ENCODE results near the gene CFAP210.

Gene CFAP210, protein sequence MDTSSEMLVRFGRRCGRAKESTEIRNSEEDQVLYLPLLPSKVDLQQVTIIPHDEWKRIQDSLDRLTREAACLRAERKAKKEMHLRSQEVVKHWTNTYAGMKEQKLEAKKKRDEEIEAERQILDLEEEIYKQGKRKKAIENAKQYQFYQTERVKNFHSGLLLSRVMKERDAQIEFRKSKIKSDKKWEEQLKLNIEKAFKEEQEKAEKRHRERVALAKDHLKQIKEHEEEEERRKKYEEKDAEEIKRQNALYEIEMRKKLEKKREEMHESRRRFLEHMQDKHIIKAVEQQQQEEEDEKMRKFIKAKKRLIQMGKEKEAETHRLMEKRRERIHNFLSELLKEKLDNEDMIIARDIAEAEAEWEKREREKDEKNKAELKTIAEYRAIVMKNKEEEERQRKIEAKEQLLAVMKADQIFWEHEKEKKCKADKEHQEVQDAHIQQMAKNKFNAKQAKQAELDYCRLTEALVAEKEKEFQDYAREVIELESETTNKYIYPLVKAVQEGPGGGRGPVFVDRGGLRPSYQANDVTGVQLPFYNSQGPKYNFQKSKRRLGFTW

DNA sequence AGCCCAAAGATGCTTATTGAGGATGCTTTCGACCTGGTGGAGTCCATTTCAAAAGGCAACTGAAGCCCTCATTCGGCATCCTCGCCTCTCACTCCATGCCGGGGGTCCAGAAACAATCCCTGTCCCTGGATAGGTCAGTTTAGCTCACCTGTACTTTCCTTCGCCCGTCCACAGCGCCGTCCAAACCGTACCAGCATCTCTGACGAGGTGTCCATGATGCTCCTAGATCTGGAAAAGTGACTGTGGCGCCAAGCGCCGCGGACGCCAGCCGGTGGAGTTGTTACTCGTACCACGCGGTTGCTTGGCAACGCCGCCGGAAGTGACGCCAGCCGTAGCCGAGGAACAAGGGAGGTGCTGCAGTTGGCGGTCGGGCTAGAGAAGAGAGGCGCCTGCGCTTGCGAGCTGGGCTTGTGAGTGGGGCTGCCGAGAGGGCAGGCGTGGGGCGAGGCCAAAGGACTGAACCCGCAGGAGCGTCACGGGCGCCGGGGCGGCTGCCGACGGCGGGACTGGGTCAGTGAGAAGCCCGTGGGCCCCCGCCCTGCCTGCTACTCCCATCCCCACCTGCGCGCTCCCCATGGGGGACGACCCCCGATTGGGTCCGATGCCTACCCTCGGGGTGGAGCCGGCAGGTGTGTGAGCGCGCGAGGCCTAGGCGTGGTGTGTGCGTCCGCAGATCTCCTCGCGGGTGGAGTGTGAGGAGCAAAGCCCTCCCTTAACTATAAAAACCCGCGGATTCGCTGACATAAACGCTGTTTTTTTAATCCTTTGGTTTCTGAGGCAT lies at the start of gene CFAP210, which contains the start of gene PHOSPHO2:
TSS of gene CFAP210 (minus strand) at position 293 of the 781 bp plus-strand sequence. CDS start at position 215, 78 bp downstream.
TSS of gene PHOSPHO2 (plus strand) at position 357 of the 781 bp plus-strand sequence. CDS start 6,503 bp downstream, outside the sequence.
- DNase-seq (ENCODE audit: low spot score): peak; percentile 97

DNA sequence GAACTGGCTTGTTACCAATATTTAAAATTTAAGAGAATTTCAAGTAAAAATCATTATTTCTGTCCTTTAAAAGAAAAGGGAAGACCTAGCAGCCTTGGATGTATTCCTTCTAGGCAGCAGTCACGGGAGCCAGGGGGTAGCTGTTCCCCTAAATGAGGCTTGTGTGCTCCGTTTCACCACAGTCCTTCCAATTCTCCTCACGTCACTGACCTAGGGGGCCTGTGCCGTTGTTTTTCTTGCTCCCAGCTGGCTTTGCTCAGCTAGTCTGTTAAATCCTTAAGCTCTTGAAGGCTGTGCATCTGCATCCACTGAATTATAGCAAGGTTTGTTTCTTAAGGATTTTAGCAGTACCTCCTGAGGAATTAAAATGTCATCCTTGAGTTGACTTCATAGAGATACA lies 49.3 kb upstream of the CFAP210 start:
- no peak for DNase-seq (ENCODE audit: low spot score)

DNA sequence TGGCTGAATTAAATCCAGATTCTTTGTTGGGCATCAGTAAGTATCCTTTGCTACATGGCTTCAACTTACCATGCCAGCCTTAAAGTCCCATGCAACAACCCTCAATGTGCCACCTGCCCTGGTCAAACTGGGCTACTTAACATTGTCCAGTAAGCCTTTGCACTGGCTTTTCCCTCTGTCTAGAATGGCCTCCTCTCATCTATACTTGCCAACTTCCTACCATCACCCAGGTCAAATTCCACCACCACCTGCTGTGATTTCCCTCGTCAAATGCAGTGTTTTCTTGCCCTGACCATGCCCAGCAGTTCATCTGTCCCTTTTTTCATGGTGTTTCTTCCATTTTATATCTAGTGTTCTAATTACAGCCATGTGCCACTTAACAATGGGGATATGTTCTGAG lies 45.1 kb upstream of the CFAP210 start:
- no peak for DNase-seq (ENCODE audit: low spot score)

DNA sequence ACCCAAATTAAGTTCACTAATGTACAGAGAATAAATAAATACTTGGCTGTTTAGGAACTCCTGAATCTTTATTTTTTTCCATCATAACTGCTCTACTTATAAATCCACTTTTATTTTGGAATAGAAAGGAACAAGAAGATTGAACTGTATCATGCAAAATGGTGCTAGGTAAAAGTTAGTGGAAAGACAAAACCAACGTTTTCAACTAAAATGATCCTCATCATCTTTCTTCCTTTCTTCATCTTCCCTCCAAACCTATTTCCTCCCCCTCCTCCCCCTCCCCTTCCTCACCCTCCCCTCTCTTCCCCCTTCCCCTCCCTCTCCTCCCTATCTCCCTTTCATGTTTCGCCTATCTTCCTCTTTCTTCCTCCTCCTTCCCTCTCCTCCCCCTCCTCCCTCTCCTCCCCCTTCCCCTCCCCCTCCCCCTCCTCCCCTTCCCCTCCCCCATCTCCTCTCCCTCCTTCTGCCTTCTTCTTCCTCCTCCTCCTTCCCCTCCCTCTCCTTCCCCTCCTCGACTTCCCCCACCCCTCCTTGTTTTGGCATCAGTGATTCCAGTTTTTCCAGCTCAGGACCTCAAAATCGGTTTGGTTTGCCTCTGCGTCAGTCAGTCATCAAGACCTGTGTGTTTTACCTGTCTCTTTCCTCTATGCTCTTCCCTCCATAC lies 44.5 kb upstream of the CFAP210 start:
- no peak for DNase-seq (ENCODE audit: low spot score)

DNA sequence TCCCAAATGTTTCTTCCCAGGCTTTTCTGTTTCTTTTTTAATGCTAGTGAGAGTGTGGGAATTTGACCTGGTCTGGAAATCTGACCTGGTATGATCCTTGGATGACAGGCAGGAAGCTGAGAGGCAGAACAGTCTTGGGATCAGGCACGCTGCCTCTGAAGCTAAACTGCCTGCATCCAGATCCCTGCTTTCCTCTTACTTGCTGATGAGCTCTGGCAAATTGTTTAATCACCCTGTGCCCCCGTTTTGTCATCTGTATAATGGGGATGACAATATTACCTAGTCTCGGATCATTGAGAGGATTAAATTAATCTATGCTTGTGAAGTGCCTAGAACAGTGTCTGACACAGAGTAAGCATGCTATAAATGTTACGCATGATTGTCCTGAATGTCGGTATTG lies 42.7 kb upstream of the CFAP210 start:
- DNase-seq (ENCODE audit: low spot score): peak; percentile 73

DNA sequence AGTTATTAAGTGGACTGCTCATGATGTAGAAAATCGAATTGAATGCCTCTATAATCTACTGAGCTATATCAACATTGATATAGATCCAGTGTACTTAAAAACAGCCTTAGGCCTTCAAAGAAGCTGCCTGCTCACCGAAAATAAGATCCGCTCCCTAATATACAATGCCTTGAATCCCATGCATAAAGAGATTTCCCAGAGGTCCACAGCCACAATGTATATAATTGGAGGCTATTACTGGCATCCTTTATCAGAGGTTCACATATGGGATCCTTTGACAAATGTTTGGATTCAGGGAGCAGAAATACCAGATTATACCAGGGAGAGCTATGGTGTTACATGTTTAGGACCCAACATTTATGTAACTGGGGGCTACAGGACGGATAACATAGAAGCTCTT lies 41.4 kb upstream of the CFAP210 start:
- DNase-seq (ENCODE audit: low spot score): no peak

DNA sequence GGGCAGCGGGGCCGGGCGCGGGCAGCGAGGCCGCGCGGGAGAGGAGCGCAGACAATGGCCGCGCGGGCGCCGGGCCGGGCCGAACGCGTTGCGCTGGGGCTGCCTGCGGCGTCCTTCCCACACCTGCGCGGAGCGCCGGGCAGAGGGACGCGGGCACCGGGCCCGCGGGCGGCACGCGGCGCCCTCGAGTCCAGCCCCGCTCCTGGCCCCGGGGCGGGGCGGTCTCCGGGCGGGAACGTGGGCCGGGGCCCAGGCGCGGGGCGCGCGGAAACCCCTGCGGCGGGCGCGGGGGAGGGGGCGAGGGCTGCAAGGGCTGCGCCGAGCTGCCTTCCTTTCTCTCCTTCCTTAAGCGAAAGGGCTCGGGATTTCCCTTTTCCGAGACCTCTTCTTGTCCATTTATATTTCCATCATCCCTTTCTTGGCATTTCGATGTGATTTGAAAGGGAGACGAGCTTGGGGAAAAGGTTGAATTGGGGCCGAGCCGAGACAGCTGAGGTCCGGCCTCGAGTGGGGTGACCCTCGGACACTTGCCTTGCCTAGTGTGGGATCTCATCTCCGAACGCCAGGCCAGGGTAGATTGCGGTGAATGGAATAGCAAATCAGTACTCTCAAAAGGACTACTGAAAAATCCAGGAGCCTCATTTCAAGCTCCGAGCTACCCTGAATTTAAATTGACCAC lies 40.1 kb upstream of the CFAP210 start:
- no peak for DNase-seq (ENCODE audit: low spot score)

DNA sequence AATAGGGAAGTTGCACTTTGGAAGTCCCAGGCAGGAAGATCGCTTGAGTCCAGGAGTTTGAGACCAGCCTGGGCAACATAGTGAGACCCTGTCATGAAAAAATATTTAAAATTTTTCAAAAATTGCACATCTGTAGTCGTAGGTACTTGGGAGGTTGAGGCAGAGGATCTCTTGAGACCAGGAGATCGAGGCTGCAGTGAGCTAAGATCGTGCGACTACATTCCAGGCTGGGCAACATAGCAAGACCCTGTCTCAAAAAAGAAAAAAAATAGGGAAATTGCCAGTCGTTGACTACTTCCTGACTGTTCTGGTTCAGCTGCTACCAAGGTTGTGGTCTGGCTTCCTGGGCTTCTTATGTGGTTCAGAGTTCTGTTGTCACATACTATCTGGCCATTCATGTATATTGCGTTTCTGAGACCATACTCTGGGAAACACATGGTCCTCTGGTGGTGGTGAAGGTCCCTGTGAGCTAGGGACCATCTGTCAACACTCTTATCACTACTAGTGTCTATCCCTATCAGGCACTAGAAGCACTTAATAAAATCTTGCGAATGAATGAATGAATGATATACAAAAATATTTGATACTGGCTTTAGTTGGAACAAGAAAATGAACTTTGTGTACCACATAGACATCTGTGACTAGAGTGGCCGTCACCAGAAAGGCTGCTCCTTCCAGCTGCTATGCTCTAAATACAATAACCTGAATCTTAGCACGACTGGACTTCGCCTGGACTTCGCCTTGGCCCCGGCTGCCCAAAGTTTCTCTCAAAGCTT lies 38.6 kb upstream of the CFAP210 start:
- no peak for DNase-seq (ENCODE audit: low spot score)

DNA sequence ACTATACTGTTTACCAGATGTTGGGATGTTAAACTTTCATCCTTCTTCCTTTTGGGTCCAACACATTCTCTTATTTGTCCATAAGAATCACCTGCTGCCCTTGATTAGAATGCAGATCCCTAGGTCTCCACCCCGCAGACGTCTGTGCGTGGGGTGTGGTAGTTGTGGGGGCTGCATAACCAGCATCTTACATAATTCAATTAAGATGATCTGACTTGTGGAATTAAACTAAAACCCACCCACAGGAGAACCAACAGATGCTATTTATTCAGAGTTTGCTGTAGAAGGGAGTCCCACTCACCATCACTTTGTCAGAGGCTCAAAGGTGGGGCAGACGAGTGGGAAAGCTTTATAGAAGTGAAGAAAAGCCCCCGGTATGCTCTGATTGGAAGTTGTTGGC lies 37.9 kb upstream of the CFAP210 start:
- no peak for DNase-seq (ENCODE audit: low spot score)

DNA sequence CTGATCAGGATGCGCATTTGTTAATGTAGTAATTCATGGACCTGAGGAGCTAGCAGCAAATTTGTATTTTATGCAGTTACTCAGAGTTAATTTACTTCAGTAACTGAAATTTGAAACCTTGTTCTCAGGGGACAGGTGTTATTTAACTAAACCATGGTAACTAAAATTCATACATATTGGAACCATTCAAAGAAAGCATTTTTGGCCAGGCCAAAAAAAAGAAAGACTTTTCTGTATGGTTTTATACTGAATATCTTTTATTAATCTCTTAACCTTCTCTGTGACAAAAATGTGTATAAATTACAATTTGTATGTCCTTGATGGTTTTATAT lies 35.0 kb upstream of the CFAP210 start:
- no peak for DNase-seq (ENCODE audit: low spot score)

DNA sequence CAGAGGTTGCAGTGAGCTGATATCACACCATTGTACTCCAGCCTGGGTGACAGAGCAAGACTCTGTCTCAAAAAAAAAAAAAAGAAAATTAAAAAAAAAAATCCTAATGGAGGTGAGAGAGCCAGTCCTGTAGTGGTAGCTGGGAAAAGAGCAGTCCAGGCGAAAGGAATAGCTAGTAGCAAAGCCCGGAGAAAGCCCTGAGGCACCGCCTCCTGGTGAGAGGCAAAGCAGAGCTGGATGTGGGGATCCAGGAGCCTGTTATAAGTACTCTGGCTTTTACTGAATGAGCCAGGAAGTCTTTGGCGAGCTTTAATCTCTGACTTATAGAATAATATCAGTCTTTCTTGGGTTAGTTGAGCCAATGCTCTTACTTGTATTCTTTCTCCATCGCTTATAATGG lies 32.9 kb upstream of the CFAP210 start:
- no peak for DNase-seq (ENCODE audit: low spot score)

DNA sequence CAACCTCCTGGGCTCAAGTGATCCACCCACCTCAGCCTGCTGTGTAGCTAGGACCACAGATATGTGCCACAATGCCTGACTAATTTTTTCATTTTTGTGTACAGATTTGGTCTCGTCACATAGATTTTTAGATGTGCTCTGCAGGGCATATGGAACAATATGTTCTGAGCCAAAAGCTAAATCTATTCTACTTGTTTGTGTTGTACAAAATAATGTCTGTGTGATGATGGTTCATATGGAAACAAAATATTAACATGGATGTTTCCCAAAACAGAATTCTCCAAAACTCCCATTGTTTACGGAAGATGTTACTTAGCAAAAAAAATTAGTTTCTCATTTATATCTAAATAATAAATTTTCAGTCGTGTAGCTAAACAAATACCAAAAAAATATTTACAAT lies 26.8 kb upstream of the CFAP210 start:
- DNase-seq (ENCODE audit: low spot score): no peak

DNA sequence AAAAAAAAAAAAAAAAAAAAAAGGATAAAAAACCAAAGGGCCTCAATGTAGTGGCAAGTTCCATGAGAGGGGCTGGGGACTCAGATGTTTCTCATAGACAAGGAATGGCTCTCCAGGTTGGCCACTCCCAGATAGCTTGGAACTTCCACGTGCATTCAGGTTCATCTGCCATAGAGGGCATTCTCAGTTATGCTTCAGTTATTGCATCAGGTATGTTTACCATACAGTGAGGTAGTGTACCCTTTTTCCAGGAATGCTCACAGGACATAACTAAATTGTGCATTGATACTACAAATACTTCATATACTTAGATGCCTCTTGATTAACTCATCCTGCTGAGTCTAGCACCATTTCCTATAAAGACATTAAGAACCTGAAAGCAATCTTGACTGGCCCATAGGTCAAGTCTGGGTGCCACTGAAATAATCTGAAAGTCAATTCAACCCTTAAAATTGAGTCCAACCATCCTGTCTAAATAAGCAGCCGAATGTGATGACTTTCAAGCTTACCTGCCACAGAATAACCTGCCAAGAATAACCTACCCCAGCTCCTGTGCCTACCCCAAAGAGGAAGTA lies 24.8 kb upstream of the CFAP210 start:
- DNase-seq (ENCODE audit: low spot score): no peak

DNA sequence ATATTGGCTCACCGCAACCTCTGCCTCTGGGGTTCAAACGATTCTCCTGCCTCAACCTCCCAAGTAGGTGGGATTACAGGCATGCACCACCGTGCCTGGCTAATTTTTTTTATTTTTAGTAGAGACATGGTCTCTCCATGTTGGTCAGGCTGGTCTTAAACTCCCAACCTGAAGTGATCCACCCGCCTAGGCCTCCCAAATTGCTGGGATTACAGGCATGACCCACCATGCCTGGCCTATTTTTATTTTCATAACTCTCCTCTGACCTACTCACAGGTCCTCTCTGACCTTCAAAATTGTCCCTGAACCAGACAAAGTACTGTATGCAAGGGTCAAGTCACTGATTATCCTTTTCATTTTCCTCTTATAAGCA lies 23.5 kb upstream of the CFAP210 start:
- DNase-seq (ENCODE audit: low spot score): no peak

DNA sequence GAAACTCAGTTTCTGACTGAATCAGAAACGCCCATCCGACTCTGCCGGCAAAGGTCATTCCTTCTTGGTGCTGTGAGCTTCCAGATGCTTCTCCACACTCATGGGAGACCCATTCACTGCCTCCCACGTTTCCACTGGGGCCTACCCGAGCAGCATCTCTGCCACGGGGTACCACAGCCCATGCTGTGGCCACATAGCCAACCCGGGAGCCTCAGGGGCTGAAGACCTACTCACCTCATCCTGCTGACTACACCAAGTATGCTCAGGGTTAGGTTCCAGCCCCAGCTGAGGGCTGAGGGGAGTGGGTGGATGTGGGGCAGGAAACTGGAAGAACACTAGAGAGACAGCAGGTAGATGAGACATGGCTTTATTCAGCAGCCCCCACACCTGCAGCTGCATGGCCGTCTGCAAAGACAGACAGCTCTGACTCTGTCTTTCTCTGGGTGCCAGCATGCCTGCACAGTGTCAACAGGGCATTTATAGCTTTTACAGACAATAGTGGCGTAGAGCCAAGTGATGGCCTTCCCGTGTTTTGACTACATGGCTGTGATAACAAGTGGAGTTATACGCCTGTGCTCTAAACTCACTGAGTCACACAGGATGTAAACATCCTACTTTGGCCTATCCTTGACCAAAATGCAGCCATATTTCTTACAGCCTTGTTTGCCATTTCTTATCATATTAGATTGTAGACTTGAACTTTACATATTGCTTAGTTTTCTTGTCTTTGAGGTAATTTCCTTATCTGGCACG lies 22.9 kb upstream of the CFAP210 start:
- DNase-seq (ENCODE audit: low spot score): no peak

DNA sequence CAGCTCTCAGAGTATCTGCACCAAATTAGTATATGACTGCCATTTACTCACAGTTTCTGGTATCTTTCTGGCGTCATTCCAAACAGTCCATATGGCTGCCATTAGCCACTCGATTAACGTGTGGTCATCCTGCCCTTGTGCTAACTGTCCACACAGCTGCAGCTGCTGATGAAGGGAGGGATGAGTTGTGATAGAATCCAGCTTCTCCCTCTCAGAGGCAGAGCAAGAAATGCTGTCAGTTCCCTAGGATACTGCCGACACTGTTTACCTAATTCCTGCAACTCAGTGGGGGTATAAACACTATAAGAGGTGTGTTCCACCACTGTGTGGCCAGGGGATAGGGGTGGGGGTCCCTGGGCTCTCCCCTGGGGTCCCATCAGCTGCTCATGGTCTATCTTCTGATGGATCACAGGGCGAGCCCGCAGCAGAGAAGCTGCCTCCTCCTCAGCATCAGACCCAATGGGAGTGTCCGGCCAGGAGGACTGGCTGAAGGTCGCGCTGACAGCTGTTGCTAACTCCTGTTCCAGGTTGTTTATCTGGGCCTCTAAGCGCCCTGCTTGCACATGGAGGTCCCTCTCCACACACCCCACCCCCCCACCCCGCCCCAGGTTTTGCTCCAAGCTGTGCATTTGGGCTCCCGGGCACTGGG lies 22.2 kb upstream of the CFAP210 start:
- no peak for DNase-seq (ENCODE audit: low spot score)

DNA sequence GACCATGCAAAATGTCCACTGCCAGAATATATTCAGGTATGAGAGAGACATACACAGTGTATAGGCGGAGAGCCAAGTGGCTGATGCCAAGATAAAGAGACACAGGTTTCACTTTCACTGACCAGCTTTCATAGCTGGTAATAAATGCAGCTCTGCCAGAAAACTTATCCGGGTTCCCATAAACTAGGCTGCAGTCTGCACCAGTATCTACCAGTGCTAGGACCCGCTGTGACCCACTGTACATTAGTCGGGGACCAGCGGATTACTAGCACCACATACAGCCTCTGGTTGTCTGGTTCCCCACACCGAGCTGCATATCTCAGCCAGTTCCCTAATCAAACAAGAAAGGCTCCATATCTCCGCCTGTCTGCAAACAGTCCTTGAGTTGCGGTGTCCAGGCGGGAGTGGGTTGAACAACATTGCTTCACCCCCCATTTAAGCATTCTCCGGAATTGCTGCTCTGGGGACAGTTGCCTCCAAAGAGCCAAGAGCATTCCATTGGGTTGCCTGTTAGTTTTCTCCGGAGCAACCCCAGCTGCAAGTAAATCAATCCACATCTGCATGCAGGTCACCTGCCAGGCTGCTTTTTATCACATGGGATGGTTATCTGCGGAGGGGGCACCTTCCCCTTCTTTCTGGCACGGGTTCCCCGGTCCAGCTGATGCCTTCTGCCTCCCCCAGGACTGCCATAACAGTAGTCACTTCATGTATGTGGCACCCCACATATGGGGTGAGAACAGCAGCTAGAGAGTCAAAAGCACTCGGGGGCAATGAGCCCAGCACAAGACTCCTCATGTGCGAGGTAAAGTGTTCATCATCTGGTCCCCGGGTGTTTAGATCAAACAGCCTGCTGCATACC lies 21.4 kb upstream of the CFAP210 start:
- no peak for DNase-seq (ENCODE audit: low spot score)

DNA sequence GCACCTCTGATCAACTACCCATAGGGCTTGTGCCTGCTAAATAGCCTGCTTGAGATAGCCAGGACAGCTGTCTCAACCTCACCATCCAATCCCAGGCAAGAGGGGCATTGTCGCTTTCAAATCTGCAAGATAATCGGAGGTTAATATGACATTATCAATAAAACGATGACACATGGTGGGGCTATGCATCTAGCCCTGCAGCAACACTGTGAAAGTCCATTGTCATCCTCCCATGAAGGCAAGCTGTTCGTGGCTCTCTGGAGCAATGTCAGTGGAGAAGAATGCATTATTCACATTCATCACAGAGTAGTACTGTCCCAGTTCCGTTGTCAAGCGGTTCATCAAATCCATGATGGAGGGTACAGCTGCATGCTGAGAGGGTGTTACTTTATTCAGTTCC lies 20.5 kb upstream of the CFAP210 start:
- DNase-seq (ENCODE audit: low spot score): no peak

DNA sequence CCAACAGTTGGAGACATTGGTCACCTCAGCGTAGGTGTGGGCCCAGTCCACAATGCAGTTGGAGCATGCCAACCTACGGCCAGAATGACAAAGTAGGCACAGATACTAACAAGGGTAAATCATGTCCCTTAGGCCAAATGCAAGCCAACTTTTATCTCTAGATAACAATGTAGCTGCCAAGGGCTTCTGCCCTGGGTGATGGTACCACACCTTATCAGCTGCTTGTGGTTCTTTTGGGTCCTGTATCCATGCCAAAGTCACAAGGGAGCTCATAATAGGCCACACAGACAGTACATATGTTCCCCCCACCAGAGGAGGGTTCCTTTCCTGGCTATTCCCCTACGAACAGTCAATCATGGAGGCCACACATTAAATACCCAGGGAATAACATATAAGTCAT lies 19.1 kb upstream of the CFAP210 start:
- DNase-seq (ENCODE audit: low spot score): no peak

Measured in RKO (cell line).